Stimulated activated CD4-positive, alpha-beta T cell treated with anti-CD3 and anti-CD28 coated beads, Interleukin-1b, Interleukin-23, amount 100 ng/mL, for 4 hours (primary cell): ENCODE data around the gene LARP4B.
A peak's percentile ranks its signal among the peaks of the same experiment; 100 is the strongest.

ENCODE experiments used
- DNase-seq, 2 donors: peaks; one replicate each; pipeline ENCODE4 v3.0.0-alpha.2; 2020; ENCODE audit warnings: low read depth in 2 of 2

The LARP4B gene

GRCh38 chr10:931326-932318 is at the start of gene LARP4B:
LARP4B (minus strand) TSS chr10:931705; CDS start chr10:885721, 45,984 bp downstream.
- peak; percentile 92 to 96 for DNase-seq

GRCh38 chr10:980468-981093 is 49.1 kb upstream of the LARP4B start:
- no peak for DNase-seq

GRCh38 chr10:978826-979421 is 47.4 kb upstream of the LARP4B start:
- no peak for DNase-seq

GRCh38 chr10:976316-976715 is 44.8 kb upstream of the LARP4B start:
- no peak for DNase-seq

- no peak for DNase-seq
These were observed 43.2 kb upstream of the LARP4B start for GRCh38 chr10:974785-975074.

- DNase-seq: no peak
These were observed 42.7 kb upstream of the LARP4B start for GRCh38 chr10:974038-974784.

- DNase-seq: no peak
These were observed 41.3 kb upstream of the LARP4B start for GRCh38 chr10:972763-973162.

GRCh38 chr10:971613-972012 is 40.1 kb upstream of the LARP4B start:
- no peak for DNase-seq

- no peak for DNase-seq
These were observed 39.6 kb upstream of the LARP4B start for GRCh38 chr10:971150-971542.

GRCh38 chr10:970311-971149 is 39.0 kb upstream of the LARP4B start:
- DNase-seq: no peak

- no peak for DNase-seq
These were observed 38.1 kb upstream of the LARP4B start for GRCh38 chr10:969473-970150.

GRCh38 chr10:968546-969199 is 37.2 kb upstream of the LARP4B start:
- DNase-seq: no peak

GRCh38 chr10:966466-967235 is 35.1 kb upstream of the LARP4B start:
- no peak for DNase-seq

GRCh38 chr10:964988-965417 is 33.5 kb upstream of the LARP4B start:
- no peak for DNase-seq

- DNase-seq: no peak
These were observed 32.9 kb upstream of the LARP4B start for GRCh38 chr10:964321-964987.

- DNase-seq: no peak
These were observed 32.1 kb upstream of the LARP4B start for GRCh38 chr10:963655-964054.

GRCh38 chr10:963186-963585 is 31.7 kb upstream of the LARP4B start:
- no peak for DNase-seq

- DNase-seq: no peak
These were observed 30.8 kb upstream of the LARP4B start for GRCh38 chr10:962342-962741.

- DNase-seq: no peak
These were observed 27.4 kb upstream of the LARP4B start for GRCh38 chr10:958856-959255.
